ENCODE results near the gene RAB27B.

GRCh38 chr18:54905629-54906028, 77.4 kb downstream of the RAB27B start:
- TF ChIP-seq, protein P1, sequence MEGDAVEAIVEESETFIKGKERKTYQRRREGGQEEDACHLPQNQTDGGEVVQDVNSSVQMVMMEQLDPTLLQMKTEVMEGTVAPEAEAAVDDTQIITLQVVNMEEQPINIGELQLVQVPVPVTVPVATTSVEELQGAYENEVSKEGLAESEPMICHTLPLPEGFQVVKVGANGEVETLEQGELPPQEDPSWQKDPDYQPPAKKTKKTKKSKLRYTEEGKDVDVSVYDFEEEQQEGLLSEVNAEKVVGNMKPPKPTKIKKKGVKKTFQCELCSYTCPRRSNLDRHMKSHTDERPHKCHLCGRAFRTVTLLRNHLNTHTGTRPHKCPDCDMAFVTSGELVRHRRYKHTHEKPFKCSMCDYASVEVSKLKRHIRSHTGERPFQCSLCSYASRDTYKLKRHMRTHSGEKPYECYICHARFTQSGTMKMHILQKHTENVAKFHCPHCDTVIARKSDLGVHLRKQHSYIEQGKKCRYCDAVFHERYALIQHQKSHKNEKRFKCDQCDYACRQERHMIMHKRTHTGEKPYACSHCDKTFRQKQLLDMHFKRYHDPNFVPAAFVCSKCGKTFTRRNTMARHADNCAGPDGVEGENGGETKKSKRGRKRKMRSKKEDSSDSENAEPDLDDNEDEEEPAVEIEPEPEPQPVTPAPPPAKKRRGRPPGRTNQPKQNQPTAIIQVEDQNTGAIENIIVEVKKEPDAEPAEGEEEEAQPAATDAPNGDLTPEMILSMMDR (IDR thresholded peaks at IDR 0.05 in 4 of 5, conservative IDR thresholded peaks at IDR 0.05 in 1 of 5), result no peak
- TF ChIP-seq POLR2A (IDR thresholded peaks at IDR 0.05), result no peak
